K562 (cell line): ENCODE data around the gene SLC37A4. TPM values are rescaled to one million over a fixed set of nuclear protein-coding genes. Genes with fewer than 3 reads are reported as not detected.
A peak's percentile ranks its signal among the peaks of the same experiment; 100 is the strongest.
"Not testable (repeated sequence)": the region's sequence is repeated elsewhere in the genome, so short reads cannot be mapped to it uniquely, and the experiment has no call there.

Experiments used
- ATAC-seq: fragments of 200-7000 bp; cut with Tn5 transposase; 3 replicates; pipeline ENCODE4 v1.9.1; 2020; ENCODE audit warnings: moderate library complexity
- BruUV-seq: library from RNA; stranded (reverse); fragments of 400-500 nt; replicated peaks from 2 replicates; lab custom pipeline; 2021; lab: Mats Ljungman, UMichigan
- CTCF ChIA-PET: fragments of 300-600 bp; formaldehyde crosslinking; extraction: SDS; loops from one replicate; lab custom pipeline; 2021; ENCODE audit warnings: low intra/inter-chr PET ratio; lab: Yijun Ruan, JAX
- POLR2A ChIA-PET: fragments of 300-600, 350-650 bp; sonication (Branson Sonifier 250); formaldehyde crosslinking; extraction: SDS; loops from one replicate; lab custom pipeline; 2021; ENCODE audit warnings: antibody characterized with exemption, inconsistent platforms; lab: Yijun Ruan, JAX
- DNase-seq, 4 experiments: peaks; one replicate each; pipeline versions ENCODE4 v3.0.0 to v3.0.0-alpha.2; 2011 to 2018; ENCODE audit warnings: low spot score in 3 of 4, mixed read lengths in 3 of 4; ENCODE audit errors: extremely low read depth in 1 of 4
- FAIRE-seq: peaks from 2 replicates; lab custom pipeline; 2011; peaks lifted over from hg19 to GRCh38; lab: Jason Lieb, UNC
- H2AFZ ChIP-seq: 2 replicates; pipeline ENCODE4 v1.6.0; 2011; ENCODE audit warnings: low read depth, low read length, control low read depth, inconsistent platforms
- H3K27ac ChIP-seq: fragments of 200-600 bp; 3 replicates; pipeline ENCODE4 v1.8.0; 2011; ENCODE audit warnings: low read depth, mild to moderate bottlenecking, control low read depth, inconsistent platforms, low read length, moderate library complexity, mixed read lengths; ENCODE audit errors: extremely low read depth
- H3K27me3 ChIP-seq, 2 experiments: fragments of 300-600 bp in 1 of 2; 2 replicates in 1 of 2; 3 replicates in 1 of 2; pipeline versions ENCODE4 v1.6.0 to v1.8.0; 2011; ENCODE audit warnings: inconsistent platforms in 2 of 2, low read length in 2 of 2, mild to moderate bottlenecking in 1 of 2, mixed read lengths in 1 of 2, moderate library complexity in 1 of 2; ENCODE audit not compliant: control insufficient read depth in 2 of 2, insufficient read depth in 2 of 2
- H3K36me3 ChIP-seq: fragments of 300-600 bp; 3 replicates; pipeline ENCODE4 v1.8.0; 2011; ENCODE audit warnings: mild to moderate bottlenecking, low read length, inconsistent platforms; ENCODE audit not compliant: control insufficient read depth, insufficient read depth
- H3K4me1 ChIP-seq, 2 experiments: fragments of 200-600 bp in 1 of 2; replicated peaks in 1 of 2; 2 replicates in 1 of 2; 3 replicates in 1 of 2; pipeline versions ENCODE4 v1.5.1 to v1.8.0; 2011; ENCODE audit warnings: inconsistent platforms in 2 of 2, low read length in 2 of 2, mild to moderate bottlenecking in 1 of 2, mixed read lengths in 1 of 2, moderate library complexity in 1 of 2; ENCODE audit not compliant: control insufficient read depth in 2 of 2, insufficient read depth in 2 of 2
- H3K4me2 ChIP-seq: 2 replicates; pipeline ENCODE4 v1.6.1; 2011; ENCODE audit warnings: low read length, control low read depth, inconsistent platforms, mixed read lengths; ENCODE audit not compliant: insufficient read depth
- H3K4me3 ChIP-seq: fragments of 200-600 bp; sonication (generic), shearing (Covaris generic); 2 replicates; pipeline ENCODE4 v1.5.1; 2016; ENCODE audit warnings: control low read depth, inconsistent platforms
- H3K79me2 ChIP-seq: fragments of 200-600 bp; 3 replicates; pipeline ENCODE4 v1.8.0; 2011; ENCODE audit warnings: low read length, inconsistent platforms; ENCODE audit not compliant: control insufficient read depth, insufficient read depth
- H3K9ac ChIP-seq, 2 experiments: 2 replicates each; pipeline versions ENCODE4 v1.6.0 to v1.6.1; 2011; ENCODE audit warnings: low read depth in 2 of 2, low read length in 2 of 2, control low read depth in 1 of 2, inconsistent platforms in 1 of 2, mild to moderate bottlenecking in 1 of 2, mixed read lengths in 1 of 2; ENCODE audit not compliant: insufficient read depth in 1 of 2
- H3K9me1 ChIP-seq: one replicate; pipeline ENCODE4 v1.6.0; 2011; ENCODE audit warnings: inconsistent platforms, mild to moderate bottlenecking, low read length, moderate library complexity; ENCODE audit not compliant: control insufficient read depth, insufficient read depth
- H3K9me3 ChIP-seq: replicated peaks from 2 replicates; pipeline ENCODE4 v1.5.1; 2011; ENCODE audit warnings: low read depth, low read length, inconsistent platforms; ENCODE audit not compliant: control insufficient read depth, insufficient read depth
- H4K20me1 ChIP-seq: replicated peaks from 2 replicates; pipeline ENCODE4 v1.6.1; 2011; ENCODE audit warnings: low read length, inconsistent platforms, mixed read lengths; ENCODE audit not compliant: control insufficient read depth, insufficient read depth
- CHD1 ChIP-seq: fragments of 200-600 bp; sonication (generic); IDR thresholded peaks from one replicate; pipeline ENCODE4 v1.6.1; 2012; ENCODE audit warnings: mild to moderate bottlenecking, moderate library complexity, low read length, inconsistent platforms
- FUS ChIP-seq: fragments of 200-400 bp; formaldehyde crosslinking; optimal IDR thresholded peaks from 2 replicates; pipeline ENCODE3; 2017; ENCODE audit warnings: low read depth, low read length
- HNRNPL ChIP-seq: fragments of 200-400 bp; formaldehyde crosslinking; IDR thresholded peaks from 2 replicates; pipeline ENCODE4 v1.6.1; 2017; ENCODE audit warnings: low read depth, mild to moderate bottlenecking, low read length
- ID3 ChIP-seq, 2 experiments: fragments of 250-450 bp in 1 of 2; fragments of 450-650 bp in 1 of 2; sonication (Bioruptor Pico) in 1 of 2; IDR thresholded peaks; 2 replicates each; pipeline versions ENCODE4 v1.6.1 to v1.8.0; 2016 to 2021; ENCODE audit warnings: mild to moderate bottlenecking in 2 of 2, moderate library complexity in 2 of 2, missing compliant biosample characterization in 1 of 2, missing genetic modification characterization in 1 of 2
- KAT8 ChIP-seq: fragments of 450-650 bp; IDR thresholded peaks from 2 replicates; pipeline ENCODE4 v1.6.1; 2016; ENCODE audit warnings: low read depth, mild to moderate bottlenecking
- MLLT1 ChIP-seq, 2 experiments: fragments of 450-650 bp; IDR thresholded peaks; 2 replicates each; pipeline ENCODE4 v1.6.1; 2016
- TEAD1 ChIP-seq, 2 experiments: fragments of 450-650 bp in 1 of 2; sonication (generic) in 1 of 2; formaldehyde crosslinking; IDR thresholded peaks; 2 replicates each; pipeline versions ENCODE4 v1.4.0 to v1.8.0; 2020 to 2022; ENCODE audit warnings: mild to moderate bottlenecking in 2 of 2, missing genetic modification reagents in 1 of 2
- WGBS: fragments of 100-300 bp; shearing (Covaris generic); methylation state at CpG from one replicate; pipeline ENCODE4 v1.1.6; 2016; ENCODE audit warnings: low coverage, mixed read lengths; ENCODE audit not compliant: insufficient coverage; ENCODE audit errors: missing lambda C conversion rate; 5-methylcytosine and 5-hydroxymethylcytosine counted together
- in situ Hi-C: fragments of 300-500 bp; cut with MboI; formaldehyde crosslinking; loops from 4 replicates; pipeline ENCODE4 v1.15.0; 2018; ENCODE audit warnings: inconsistent platforms, mixed read lengths
- intact Hi-C: fragments of 100-400 bp; cut with micrococcal nuclease; formaldehyde crosslinking; loops from 2 replicates; pipeline ENCODE4 v1.14.2; 2022
- polyA plus RNA-seq, 8 experiments: library from polyadenylated mRNA; depleted of rRNA in 4 of 8; stranded (reverse) in 5 of 8; unstranded in 3 of 8; fragments of >200 nt; fragmentation: Nextera tagmentation in 2 of 8; fragmentation: Illumina TruSeq in 1 of 8; extraction: Ambion mirVana in 2 of 8; extraction: Trizol in 1 of 8; gene quantifications; 2 replicates each; pipeline versions ENCODE4 v1.2.1 to v1.2.3, GENCODE V29; 2011 to 2014; ENCODE audit warnings: inconsistent platforms in 1 of 8, missing spikeins in 1 of 8
- total RNA-seq, 7 experiments: library from RNA; depleted of rRNA in 6 of 7; stranded (reverse); fragments of >200 nt in 6 of 7; fragmentation: Illumina TruSeq in 2 of 7; extraction: Trizol in 2 of 7; gene quantifications; 2 replicates each; pipeline versions ENCODE4 v1.2.1 to v1.2.3, GENCODE V29; 2011 to 2021; ENCODE audit warnings: low replicate concordance in 1 of 7

Gene SLC37A4
- total and polyA plus RNA-seq, 9 of the 15 experiments (the other 6 are each of a cell fraction or from before 2014, with no cell fraction given): 24.7 to 73.9 (median 40.7) TPM

GRCh38 chr11:119018074-119018938, 12.4 kb downstream of the SLC37A4 start, which contains the start of the genes RPS25 and TRAPPC4 (continued):
- peak in 1 of 2 experiments; percentile 30; a peak in 1 of 4 replicates for TF ChIP-seq MLLT1 (IDR thresholded peaks at IDR 0.05)
- no peak for TF ChIP-seq FUS
- TF ChIP-seq ID3 (CRISPR knock-in tag; IDR thresholded peaks at IDR 0.05): no peak
- TF ChIP-seq ID3 (tag; IDR thresholded peaks at IDR 0.05): peak; percentile 63; the same call in 1 of the 2 replicates

GRCh38 chr11:119017377-119017776, 13.3 kb downstream of the SLC37A4 start:
- H3K9ac ChIP-seq: peak overlapping the region; percentile 95 to 100
- H4K20me1 ChIP-seq, CTCF ChIA-PET, H3K9me3 ChIP-seq, FAIRE-seq, BruUV-seq, ATAC-seq, H3K27me3 ChIP-seq, in situ Hi-C loops, H2AFZ ChIP-seq, H3K9me1 ChIP-seq: not testable (repeated sequence)
- POLR2A ChIA-PET: interaction anchor here (1.0 to 4.2 kb wide), 5 partner anchors 15 to 227 kb away, joined by 3 to 22 read pairs (median 3); no protein-coding TSS in a partner anchor
- H3K79me2 ChIP-seq: peaks cover 64% of the 10 kb centered on the region
- 0 out of 2 replicates have a peak, but pooled peaks have one; percentile 10 for TF ChIP-seq KAT8
- TF ChIP-seq TEAD1 (CRISPR knock-in tag; IDR thresholded peaks at IDR 0.05): 0 out of 4 replicates have a peak, but pooled peaks of 1 of the 2 experiments have one; percentile 38
- TF ChIP-seq HNRNPL: 0 out of 2 replicates have a peak, but pooled peaks have one; percentile 7
- peak; percentile 57 for TF ChIP-seq CHD1
- peak overlapping the region; percentile 99 for H3K4me3 ChIP-seq
- H3K36me3 ChIP-seq: peaks cover 78% of the 10 kb centered on the region
- H3K4me2 ChIP-seq: peak overlapping the region; percentile 98
- DNase-seq: peak in 1 of 4 experiments; percentile 13
- peak overlapping the region; percentile 97 for H3K27ac ChIP-seq
- peaks cover 8 to 12% of the 10 kb centered on the region in 2 experiments; a peak in 4 of 5 replicates for H3K4me1 ChIP-seq
- under 1% methylated on average over 10 of the region's 10 CpGs for WGBS
- intact Hi-C loops: loop anchor here (5.0 kb wide), 2 partner anchors 70 to 85 kb away; partner anchors contain the start of gene DPAGT1
